IPS DF 6.9 (cell line): ENCODE data around the gene CCDC27.
"Not testable (repeated sequence)": the region's sequence is repeated elsewhere in the genome, so short reads cannot be mapped to it uniquely, and the experiment has no call there.

Experiments used
- DNase-seq: peaks from one replicate; pipeline ENCODE4 v3.0.0-alpha.2; 2013; ENCODE audit warnings: low read depth, low spot score
- H3K27ac ChIP-seq: one replicate; pipeline ENCODE4 v1.5.1; 2013; ENCODE audit warnings: low read length, control low read depth
- H3K27me3 ChIP-seq: 2 replicates; pipeline ENCODE4 v1.6.1; 2013; ENCODE audit warnings: mild to moderate bottlenecking, low read length; ENCODE audit not compliant: control insufficient read depth, insufficient read depth
- H3K36me3 ChIP-seq: 2 replicates; pipeline ENCODE4 v1.6.1; 2013; ENCODE audit warnings: low read length; ENCODE audit not compliant: control insufficient read depth, insufficient read depth
- H3K4me1 ChIP-seq: 2 replicates; pipeline ENCODE4 v1.6.1; 2013; ENCODE audit warnings: low read length; ENCODE audit not compliant: control insufficient read depth, insufficient read depth
- H3K4me3 ChIP-seq: 2 replicates; pipeline ENCODE4 v1.5.1; 2013; ENCODE audit warnings: mild to moderate bottlenecking, low read length
- H3K9me3 ChIP-seq: 2 replicates; pipeline ENCODE4 v1.6.1; 2013; ENCODE audit warnings: low read length, inconsistent platforms; ENCODE audit not compliant: control insufficient read depth, insufficient read depth
- WGBS: extraction: QIAGEN DNeasy Blood & Tissue Kit; methylation state at CpG from one replicate; pipeline ENCODE4 v1.1.7; 2013; ENCODE audit warnings: mixed read lengths, missing lambda C conversion rate; ENCODE audit not compliant: insufficient read length, insufficient coverage; 5-methylcytosine and 5-hydroxymethylcytosine counted together

Gene CCDC27

GRCh38 chr1:3746389-3746829, 5.8 kb upstream of the CCDC27 start:
- no peaks in the 10 kb centered on the region for H3K9me3 ChIP-seq
- WGBS: no CpG with 5 or more reads among the region's 35 CpGs
- no peaks in the 10 kb centered on the region for H3K27me3 ChIP-seq
- no peak for DNase-seq
- peaks cover 7% of the 10 kb centered on the region for H3K4me1 ChIP-seq
- peaks cover 13% of the 10 kb centered on the region for H3K36me3 ChIP-seq
- no peak overlapping the region for H3K27ac ChIP-seq
- peak overlapping the region; percentile 59 for H3K4me3 ChIP-seq

- no CpG with 5 or more reads among the region's 73 CpGs for WGBS
- Histone ChIP-seq H3K4me1 (peaks cover 7% of the 10 kb centered on the region), H3K27me3 (no peaks in the 10 kb centered on the region), H3K36me3 (peaks cover 10% of the 10 kb centered on the region), H3K9me3 (no peaks in the 10 kb centered on the region), H3K27ac (no peak overlapping the region), H3K4me3 (peak overlapping the region; percentile 59)
- DNase-seq: peak; percentile 82
Observed at GRCh38 chr1:3746830-3747521, 5.3 kb upstream of the CCDC27 start.

- no peak overlapping the region for H3K4me3 ChIP-seq
- H3K36me3 ChIP-seq: peaks cover 5% of the 10 kb centered on the region
Observed at GRCh38 chr1:3747522-3747848, 4.8 kb upstream of the CCDC27 start.

GRCh38 chr1:3747903-3748302, 4.3 kb upstream of the CCDC27 start:
- no peak for DNase-seq
- Histone ChIP-seq H3K36me3 (peaks cover under 1% of the 10 kb centered on the region; the same call in 1 of the 2 replicates), H3K4me1 (peaks cover 8% of the 10 kb centered on the region), H3K4me3 (no peak overlapping the region), H3K27ac (no peak overlapping the region), H3K9me3 (no peaks in the 10 kb centered on the region), H3K27me3 (no peaks in the 10 kb centered on the region)
- WGBS: no CpG with 5 or more reads among the region's 13 CpGs

More at GRCh38 chr1:3747522-3747848, 4.8 kb upstream of the CCDC27 start:
- peaks cover 8% of the 10 kb centered on the region for H3K4me1 ChIP-seq
- H3K9me3 ChIP-seq: no peaks in the 10 kb centered on the region
- no peak for DNase-seq
- H3K27ac ChIP-seq: no peak overlapping the region
- WGBS: no CpG with 5 or more reads among the region's 6 CpGs
- no peaks in the 10 kb centered on the region for H3K27me3 ChIP-seq

- H3K27ac ChIP-seq, DNase-seq, H3K9me3 ChIP-seq, H3K36me3 ChIP-seq, H3K27me3 ChIP-seq, H3K4me3 ChIP-seq, H3K4me1 ChIP-seq: not testable (repeated sequence)
- WGBS: no CpG with 5 or more reads among the region's 15 CpGs
Observed at GRCh38 chr1:3748316-3748900, 3.8 kb upstream of the CCDC27 start.

- no peak overlapping the region for H3K27ac ChIP-seq
- no peaks in the 10 kb centered on the region for H3K36me3 ChIP-seq
- WGBS: no CpG with 5 or more reads among the region's 5 CpGs
- no peak for DNase-seq
- no peaks in the 10 kb centered on the region for H3K9me3 ChIP-seq
- no peak overlapping the region for H3K4me3 ChIP-seq
- H3K4me1 ChIP-seq: peaks cover 7% of the 10 kb centered on the region
- H3K27me3 ChIP-seq: no peaks in the 10 kb centered on the region
Observed at GRCh38 chr1:3749512-3749911, 2.7 kb upstream of the CCDC27 start.

- no peaks in the 10 kb centered on the region for H3K9me3 ChIP-seq
- H3K27me3 ChIP-seq: no peaks in the 10 kb centered on the region
- H3K36me3 ChIP-seq: no peaks in the 10 kb centered on the region
- no peak overlapping the region for H3K4me3 ChIP-seq
- no peak for DNase-seq
- H3K27ac ChIP-seq: no peak overlapping the region
- no CpG with 5 or more reads among the region's 6 CpGs for WGBS
- H3K4me1 ChIP-seq: peaks cover 5% of the 10 kb centered on the region
Observed at GRCh38 chr1:3750741-3751140, 1.5 kb upstream of the CCDC27 start.

GRCh38 chr1:3753656-3754454, 1.6 kb downstream of the CCDC27 start:
- Histone ChIP-seq H3K27ac (no peak overlapping the region), H3K36me3 (no peaks in the 10 kb centered on the region), H3K4me1 (peaks cover 1% of the 10 kb centered on the region; the same call in 1 of the 2 replicates), H3K9me3 (no peaks in the 10 kb centered on the region), H3K4me3 (no peak overlapping the region), H3K27me3 (no peaks in the 10 kb centered on the region)
- no peak for DNase-seq
- no CpG with 5 or more reads among the region's 20 CpGs for WGBS

GRCh38 chr1:3756394-3756793, 4.1 kb downstream of the CCDC27 start:
- no CpG with 5 or more reads among the region's 21 CpGs for WGBS
- Histone ChIP-seq H3K9me3 (no peaks in the 10 kb centered on the region; the same call in 1 of the 2 replicates), H3K4me1 (peaks cover 1% of the 10 kb centered on the region; the same call in 1 of the 2 replicates), H3K4me3 (no peak overlapping the region), H3K27ac (no peak overlapping the region), H3K27me3 (no peaks in the 10 kb centered on the region), H3K36me3 (no peaks in the 10 kb centered on the region)
- no peak for DNase-seq

- Histone ChIP-seq H3K9me3 (no peaks in the 10 kb centered on the region; the same call in 1 of the 2 replicates), H3K36me3 (no peaks in the 10 kb centered on the region), H3K4me3 (no peak overlapping the region), H3K27me3 (no peaks in the 10 kb centered on the region), H3K27ac (no peak overlapping the region), H3K4me1 (no peaks in the 10 kb centered on the region)
- no CpG with 5 or more reads among the region's 6 CpGs for WGBS
- no peak for DNase-seq
Observed at GRCh38 chr1:3759164-3759563, 6.9 kb downstream of the CCDC27 start.
